H9 (cell line): ENCODE data around the gene GUCY1A1. TPM values are rescaled to one million over a fixed set of nuclear protein-coding genes. Genes with fewer than 3 reads are reported as not detected.

Experiments
- DNase-seq: peaks from one replicate; pipeline ENCODE4 v3.0.0-alpha.2; 2017
- H2AFZ ChIP-seq: one replicate; pipeline ENCODE4 v1.6.1; 2013; ENCODE audit warnings: mild to moderate bottlenecking, low read length, control low read depth, moderate library complexity
- H2AK5ac ChIP-seq: 2 replicates; pipeline ENCODE4 v1.6.1; 2013; ENCODE audit warnings: low read length, control low read depth, mixed read lengths; ENCODE audit not compliant: insufficient read length
- H2BK120ac ChIP-seq: one replicate; pipeline ENCODE4 v1.6.1; 2013; ENCODE audit warnings: low read depth, mild to moderate bottlenecking, low read length, control low read depth, inconsistent platforms; ENCODE audit not compliant: poor library complexity, severe bottlenecking
- H2BK12ac ChIP-seq: 2 replicates; pipeline ENCODE4 v1.6.1; 2013; ENCODE audit warnings: low read length, control low read depth, mixed read lengths, low read depth; ENCODE audit not compliant: insufficient read length
- H2BK15ac ChIP-seq: 2 replicates; pipeline ENCODE4 v1.6.1; 2013; ENCODE audit warnings: low read depth, low read length, control low read depth
- H2BK20ac ChIP-seq: one replicate; pipeline ENCODE4 v1.6.1; 2013; ENCODE audit warnings: low read depth, mild to moderate bottlenecking, low read length, control low read depth, inconsistent platforms; ENCODE audit not compliant: poor library complexity, severe bottlenecking
- H2BK5ac ChIP-seq: 2 replicates; pipeline ENCODE4 v1.6.1; 2013; ENCODE audit warnings: low read length, control low read depth, mixed read lengths; ENCODE audit not compliant: insufficient read length
- H3K14ac ChIP-seq: 2 replicates; pipeline ENCODE4 v1.6.1; 2013; ENCODE audit warnings: low read length, control low read depth; ENCODE audit not compliant: insufficient read depth
- H3K18ac ChIP-seq: 2 replicates; pipeline ENCODE4 v1.6.1; 2013; ENCODE audit warnings: low read depth, mild to moderate bottlenecking, mixed read lengths, low read length, control low read depth; ENCODE audit not compliant: insufficient read length
- H3K23ac ChIP-seq: 2 replicates; pipeline ENCODE4 v1.6.1; 2013; ENCODE audit warnings: low read length, control low read depth, mixed read lengths, low read depth; ENCODE audit not compliant: insufficient read length
- H3K23me2 ChIP-seq: 2 replicates; pipeline ENCODE4 v1.6.1; 2013; ENCODE audit warnings: low read depth, mild to moderate bottlenecking, mixed read lengths, low read length, control low read depth; ENCODE audit not compliant: insufficient read length, poor library complexity, severe bottlenecking
- H3K27ac ChIP-seq: 2 replicates; pipeline ENCODE4 v1.5.1; 2013; ENCODE audit warnings: low read length, control low read depth, mixed read lengths, low read depth; ENCODE audit not compliant: insufficient read length
- H3K27me3 ChIP-seq: 2 replicates; pipeline ENCODE4 v1.6.1; 2013; ENCODE audit warnings: low read length, control low read depth, inconsistent platforms; ENCODE audit not compliant: insufficient read depth
- H3K4ac ChIP-seq: 2 replicates; pipeline ENCODE4 v1.6.1; 2013; ENCODE audit warnings: low read depth, mild to moderate bottlenecking, control low read depth, inconsistent platforms, low read length, moderate library complexity
- H3K4me1 ChIP-seq: 2 replicates; pipeline ENCODE4 v1.6.1; 2013; ENCODE audit warnings: low read length, control low read depth, inconsistent platforms; ENCODE audit not compliant: insufficient read depth
- H3K4me2 ChIP-seq: 2 replicates; pipeline ENCODE4 v1.6.1; 2013; ENCODE audit warnings: low read length, control low read depth, mixed read lengths; ENCODE audit not compliant: insufficient read length, insufficient read depth
- H3K56ac ChIP-seq: 2 replicates; pipeline ENCODE4 v1.6.1; 2013; ENCODE audit warnings: low read depth, mild to moderate bottlenecking, mixed read lengths, low read length, control low read depth; ENCODE audit not compliant: insufficient read length
- H3K79me1 ChIP-seq: 2 replicates; pipeline ENCODE4 v1.6.1; 2013; ENCODE audit warnings: low read depth, mild to moderate bottlenecking, moderate library complexity, low read length, control low read depth, inconsistent platforms; ENCODE audit not compliant: insufficient read depth, poor library complexity, severe bottlenecking
- H3K79me2 ChIP-seq: 2 replicates; pipeline ENCODE4 v1.6.1; 2013; ENCODE audit warnings: low read length, control low read depth, inconsistent platforms; ENCODE audit not compliant: insufficient read depth
- H3K9ac ChIP-seq: 2 replicates; pipeline ENCODE4 v1.6.1; 2013; ENCODE audit warnings: low read length, control low read depth, mixed read lengths; ENCODE audit not compliant: insufficient read length; ENCODE audit errors: extremely low read depth
- H3K9me3 ChIP-seq: one replicate; pipeline ENCODE4 v1.6.1; 2013; ENCODE audit warnings: low read depth, low read length, inconsistent platforms; ENCODE audit not compliant: control insufficient read depth
- H3T11ph ChIP-seq: one replicate; pipeline ENCODE4 v1.6.1; 2013; ENCODE audit warnings: mild to moderate bottlenecking, low read length, control low read depth, inconsistent platforms
- H4K20me1 ChIP-seq: one replicate; pipeline ENCODE4 v1.6.1; 2013; ENCODE audit not compliant: control insufficient read depth, insufficient read length, insufficient read depth
- H4K5ac ChIP-seq: 2 replicates; pipeline ENCODE4 v1.6.1; 2013; ENCODE audit warnings: low read depth, mild to moderate bottlenecking, mixed read lengths, low read length, control low read depth; ENCODE audit not compliant: insufficient read length
- H4K8ac ChIP-seq: replicated peaks from 2 replicates; pipeline ENCODE4 v1.6.1; 2013; ENCODE audit warnings: low read length, control low read depth, mixed read lengths, low read depth; ENCODE audit not compliant: insufficient read length
- H4K91ac ChIP-seq: 2 replicates; pipeline ENCODE4 v1.6.1; 2013; ENCODE audit warnings: low read depth, mild to moderate bottlenecking, moderate library complexity, mixed read lengths, low read length, control low read depth; ENCODE audit not compliant: insufficient read length
- H3K27ac Mint-ChIP-seq, 3 experiments: 2 replicates in 2 of 3; 3 replicates in 1 of 3; pipeline ENCODE4 v1.8.0; 2020 to 2021; ENCODE audit warnings: mixed read lengths in 3 of 3, mild to moderate bottlenecking in 1 of 3, moderate library complexity in 1 of 3
- H3K27me3 Mint-ChIP-seq: 2 replicates; pipeline ENCODE4 v1.8.0; 2021; ENCODE audit warnings: low read depth, mild to moderate bottlenecking, moderate library complexity, mixed read lengths
- H3K36me3 Mint-ChIP-seq, 3 experiments: 2 replicates in 2 of 3; 3 replicates in 1 of 3; pipeline ENCODE4 v1.8.0; 2020 to 2021; ENCODE audit warnings: low read depth in 3 of 3, mixed read lengths in 3 of 3; ENCODE audit not compliant: insufficient read depth in 1 of 3
- H3K4me1 Mint-ChIP-seq, 2 experiments: 2 replicates each; pipeline ENCODE4 v1.8.0; 2020; ENCODE audit warnings: mixed read lengths in 2 of 2
- H3K4me3 Mint-ChIP-seq, 2 experiments: 2 replicates in 1 of 2; 3 replicates in 1 of 2; pipeline ENCODE4 v1.8.0; 2020 to 2021; ENCODE audit warnings: mild to moderate bottlenecking in 2 of 2, mixed read lengths in 2 of 2, moderate library complexity in 1 of 2
- H3K9me3 Mint-ChIP-seq, 2 experiments: 2 replicates in 1 of 2; 3 replicates in 1 of 2; pipeline ENCODE4 v1.8.0; 2020; ENCODE audit warnings: mild to moderate bottlenecking in 2 of 2, mixed read lengths in 2 of 2, moderate library complexity in 1 of 2
- CTCF ChIP-seq: fragments of 200-600 bp; sonication (generic); conservative IDR thresholded peaks from 3 replicates; pipeline ENCODE4 v1.8.0; 2021; ENCODE audit warnings: antibody characterized with exemption, mild to moderate bottlenecking
- WGBS: extraction: QIAGEN DNeasy Blood & Tissue Kit; methylation state at CpG from one replicate; pipeline ENCODE4 v1.1.7; 2013; ENCODE audit warnings: missing lambda C conversion rate, low lambda C conversion rate, mixed read lengths; ENCODE audit not compliant: insufficient read length; ENCODE audit errors: extremely low coverage; 5-methylcytosine and 5-hydroxymethylcytosine counted together
- total RNA-seq: library from RNA; stranded (reverse); gene quantifications from 2 replicates; pipeline ENCODE4 v1.2.1, GENCODE V29; 2021

Gene GUCY1A1
- total RNA-seq, 1 experiment from 2014 or later = not detected

GRCh38 chr4:155769090-155769489, 102.4 kb downstream of the GUCY1A1 start:
- H3K14ac ChIP-seq = no peak overlapping the region
- H3K9me3 ChIP-seq = no peaks in the 10 kb centered on the region
- H2BK5ac ChIP-seq = no peak overlapping the region
- H3K56ac ChIP-seq = no peak overlapping the region
- H3K79me2 ChIP-seq = no peaks in the 10 kb centered on the region
- TF ChIP-seq CTCF = no peak
- WGBS = no CpG with 5 or more reads among the region's 2 CpGs
- H3K27me3 Mint-ChIP-seq = peaks cover 3% of the 10 kb centered on the region; the same call in 1 of the 2 replicates
- no peak overlapping the region for H2BK15ac ChIP-seq
- no peak overlapping the region; a peak in 1 of 7 replicates for H3K27ac Mint-ChIP-seq
- no peak overlapping the region for H3K23ac ChIP-seq
- H3K9ac ChIP-seq = no peak overlapping the region
- no peaks in the 10 kb centered on the region for H4K20me1 ChIP-seq
- no peak for DNase-seq
- no peak overlapping the region for H4K8ac ChIP-seq
- no peak overlapping the region for H3K4me3 Mint-ChIP-seq
- H2AK5ac ChIP-seq = no peak overlapping the region
- H2BK120ac ChIP-seq = no peak overlapping the region
- H3K23me2 ChIP-seq = no peaks in the 10 kb centered on the region
- no peak overlapping the region for H2AFZ ChIP-seq
- no peak overlapping the region for H4K5ac ChIP-seq
- H3K27me3 ChIP-seq = no peaks in the 10 kb centered on the region
- H3K4ac ChIP-seq = no peak overlapping the region
- H3K36me3 Mint-ChIP-seq = no peaks in the 10 kb centered on the region
- H3K9me3 Mint-ChIP-seq = no peaks in the 10 kb centered on the region
- H3K27ac ChIP-seq = no peak overlapping the region
- no peaks in the 10 kb centered on the region for H3K79me1 ChIP-seq
- H3K4me2 ChIP-seq = no peak overlapping the region
- H3K4me1 Mint-ChIP-seq = peaks cover 0 to 6% of the 10 kb centered on the region in 2 experiments; a peak in 3 of 4 replicates
- H4K91ac ChIP-seq = no peak overlapping the region
- no peak overlapping the region for H2BK12ac ChIP-seq
- no peak overlapping the region for H3K18ac ChIP-seq
- H3T11ph ChIP-seq = no peak overlapping the region
- no peak overlapping the region for H2BK20ac ChIP-seq
- no peaks in the 10 kb centered on the region for H3K4me1 ChIP-seq
